Upper lobe of left lung (tissue), 6 donors: ENCODE data around the gene USP31. TPM values are rescaled to one million over a fixed set of nuclear protein-coding genes. Genes with fewer than 3 reads are reported as not detected.

ENCODE experiments used
- ATAC-seq, 2 donors: fragments of 200-7000 bp; cut with Tn5 transposase; one replicate each; pipeline ENCODE4 v1.9.1; 2022; ENCODE audit warnings: mild to moderate bottlenecking in 2 of 2, moderate library complexity in 2 of 2; ENCODE audit not compliant: low FRiP score in 2 of 2
- DNase-seq, 2 donors: peaks; one replicate each; pipeline ENCODE4 v3.0.0-alpha.2; 2019 to 2020
- H3K27ac ChIP-seq, 4 donors: fragments of 200-600 bp; sonication (generic); one replicate each; pipeline ENCODE4 v1.5.1; 2016 to 2019
- H3K27me3 ChIP-seq, 4 donors: fragments of 200-600 bp; sonication (generic); one replicate each; pipeline ENCODE4 v1.5.1; 2017 to 2019
- H3K36me3 ChIP-seq, 4 donors: fragments of 200-600 bp; sonication (generic); one replicate each; pipeline ENCODE4 v1.5.1; 2016 to 2019
- H3K4me1 ChIP-seq, 4 donors: fragments of 200-600 bp; sonication (generic); one replicate each; pipeline ENCODE4 v1.5.1; 2018 to 2019
- H3K4me3 ChIP-seq, 4 donors: fragments of 200-600 bp; sonication (generic); one replicate each; pipeline ENCODE4 v1.5.1; 2017 to 2019; ENCODE audit warnings: mild to moderate bottlenecking in 2 of 4, moderate library complexity in 1 of 4
- H3K9me3 ChIP-seq, 4 donors: fragments of 200-600 bp; sonication (generic); one replicate each; pipeline ENCODE4 v1.5.1; 2018 to 2019
- EP300 ChIP-seq, 4 donors: sonication (generic); formaldehyde crosslinking; IDR thresholded peaks; one replicate each; pipeline ENCODE4 v1.5.1; 2017; ENCODE audit warnings: antibody characterized with exemption in 4 of 4, control low read depth in 2 of 4
- POLR2A ChIP-seq, 4 donors: fragments of 450-650 bp; IDR thresholded peaks; one replicate each; pipeline ENCODE4 v1.5.1; 2016 to 2017; ENCODE audit warnings: antibody characterized with exemption in 4 of 4, mild to moderate bottlenecking in 2 of 4
- POLR2AphosphoS5 ChIP-seq, 2 donors: sonication (generic); formaldehyde crosslinking; IDR thresholded peaks; one replicate each; pipeline ENCODE4 v1.5.1; 2017; ENCODE audit warnings: antibody characterized with exemption in 2 of 2
- WGBS, 2 donors: methylation state at CpG; one replicate each; pipeline ENCODE4 v1.1.5; 2017 to 2018; 5-methylcytosine and 5-hydroxymethylcytosine counted together
- total RNA-seq, 6 donors: library from RNA; depleted of rRNA in 4 of 6; stranded (reverse); fragments of >200 nt in 4 of 6; gene quantifications; one replicate each; pipeline versions ENCODE4 v1.1.0 to v1.2.1, GENCODE V29; 2016 to 2021
- TF ChIP-seq, protein P1 (sequence below), 6 experiments: fragments of 450-650 bp in 4 of 6; fragments of 200-600 bp in 2 of 6; sonication (generic) in 2 of 6; IDR thresholded peaks; one replicate each; pipeline ENCODE4 v1.5.1; 2016 to 2019; ENCODE audit warnings: antibody characterized with exemption in 6 of 6
- donor health status: DM: no; HTN: no; CAD: no; lungs with moderate emphysema.
- donor health status: DM: no; HTN: yes; CAD: no; lungs with severe emphysema.

USP31 gene
- total RNA-seq, 6 donors from 2014 or later: 8.8 to 20.2 (median 15.0) TPM

DNA sequence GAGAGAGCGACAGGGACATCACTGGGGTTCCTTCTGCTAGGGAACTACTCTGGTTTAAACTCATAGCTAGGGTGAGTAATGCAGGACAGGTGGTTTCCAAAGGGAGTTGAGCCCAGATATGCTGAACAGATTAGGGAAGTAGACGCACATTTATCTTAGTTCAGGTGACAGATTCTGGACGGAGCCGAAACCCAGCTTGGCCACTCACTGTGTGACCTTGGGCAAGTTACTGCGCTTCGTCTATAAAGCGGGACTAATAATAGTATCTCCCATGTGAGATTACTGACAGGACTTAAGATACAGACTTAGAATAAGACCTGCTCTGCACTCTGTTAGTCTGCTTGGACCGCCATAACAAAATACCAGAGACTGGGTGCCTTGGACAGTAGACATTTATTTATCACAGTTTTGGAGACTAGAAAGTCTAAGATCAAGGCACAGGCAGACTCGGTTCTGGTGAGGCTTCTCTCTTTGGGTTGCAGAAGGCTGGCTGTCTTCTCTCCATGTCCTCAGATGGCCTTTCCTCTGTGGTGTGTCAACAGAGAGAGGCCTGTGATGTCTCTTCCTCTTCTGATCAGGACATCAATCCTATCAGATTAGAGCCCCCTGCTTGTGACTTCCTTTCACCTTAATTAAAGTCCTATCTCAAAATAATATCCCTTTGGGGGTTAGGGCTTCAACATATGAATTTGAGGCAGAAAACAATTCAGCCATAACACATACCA is 45.4 kb upstream of the USP31 start:
- WGBS, 2 donors: 79 to 89% methylated on average over 9 of the region's 9 CpGs
- DNase-seq (no peak), ATAC-seq (peak in 1 of 2 donors; percentile 53)
- Histone ChIP-seq H3K4me1 (peaks cover 9 to 20% (median 13%) of the 10 kb centered on the region in 4 donors), H3K36me3 (no peaks in the 10 kb centered on the region), H3K27me3 (no peaks in the 10 kb centered on the region), H3K27ac (peak overlapping the region in 1 of 4 donors; percentile 27), H3K9me3 (no peaks in the 10 kb centered on the region), H3K4me3 (no peak overlapping the region)
- TF ChIP-seq, protein P1, sequence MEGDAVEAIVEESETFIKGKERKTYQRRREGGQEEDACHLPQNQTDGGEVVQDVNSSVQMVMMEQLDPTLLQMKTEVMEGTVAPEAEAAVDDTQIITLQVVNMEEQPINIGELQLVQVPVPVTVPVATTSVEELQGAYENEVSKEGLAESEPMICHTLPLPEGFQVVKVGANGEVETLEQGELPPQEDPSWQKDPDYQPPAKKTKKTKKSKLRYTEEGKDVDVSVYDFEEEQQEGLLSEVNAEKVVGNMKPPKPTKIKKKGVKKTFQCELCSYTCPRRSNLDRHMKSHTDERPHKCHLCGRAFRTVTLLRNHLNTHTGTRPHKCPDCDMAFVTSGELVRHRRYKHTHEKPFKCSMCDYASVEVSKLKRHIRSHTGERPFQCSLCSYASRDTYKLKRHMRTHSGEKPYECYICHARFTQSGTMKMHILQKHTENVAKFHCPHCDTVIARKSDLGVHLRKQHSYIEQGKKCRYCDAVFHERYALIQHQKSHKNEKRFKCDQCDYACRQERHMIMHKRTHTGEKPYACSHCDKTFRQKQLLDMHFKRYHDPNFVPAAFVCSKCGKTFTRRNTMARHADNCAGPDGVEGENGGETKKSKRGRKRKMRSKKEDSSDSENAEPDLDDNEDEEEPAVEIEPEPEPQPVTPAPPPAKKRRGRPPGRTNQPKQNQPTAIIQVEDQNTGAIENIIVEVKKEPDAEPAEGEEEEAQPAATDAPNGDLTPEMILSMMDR (IDR thresholded peaks at IDR 0.05): no peak
- TF ChIP-seq POLR2AphosphoS5 (IDR thresholded peaks at IDR 0.05): no peak
- no peak for TF ChIP-seq EP300 (IDR thresholded peaks at IDR 0.05)
- no peak for TF ChIP-seq POLR2A (IDR thresholded peaks at IDR 0.05)

- ATAC-seq: no peak
- Histone ChIP-seq H3K27me3 (no peaks in the 10 kb centered on the region), H3K4me3 (no peak overlapping the region), H3K27ac (no peak overlapping the region), H3K4me1 (no peaks in the 10 kb centered on the region), H3K36me3 (no peaks in the 10 kb centered on the region), H3K9me3 (no peaks in the 10 kb centered on the region)
- 79 to 89% methylated on average over 2 of the region's 2 CpGs for WGBS, 2 donors
- TF ChIP-seq EP300 (IDR thresholded peaks at IDR 0.05) (no peak), POLR2AphosphoS5 (IDR thresholded peaks at IDR 0.05) (no peak), POLR2A (IDR thresholded peaks at IDR 0.05) (no peak)
- TF ChIP-seq, protein P1 (IDR thresholded peaks at IDR 0.05): no peak
- no peak for DNase-seq
These were observed 39.7 kb upstream of the USP31 start for GRCh38 chr16:23188911-23189310.

DNA sequence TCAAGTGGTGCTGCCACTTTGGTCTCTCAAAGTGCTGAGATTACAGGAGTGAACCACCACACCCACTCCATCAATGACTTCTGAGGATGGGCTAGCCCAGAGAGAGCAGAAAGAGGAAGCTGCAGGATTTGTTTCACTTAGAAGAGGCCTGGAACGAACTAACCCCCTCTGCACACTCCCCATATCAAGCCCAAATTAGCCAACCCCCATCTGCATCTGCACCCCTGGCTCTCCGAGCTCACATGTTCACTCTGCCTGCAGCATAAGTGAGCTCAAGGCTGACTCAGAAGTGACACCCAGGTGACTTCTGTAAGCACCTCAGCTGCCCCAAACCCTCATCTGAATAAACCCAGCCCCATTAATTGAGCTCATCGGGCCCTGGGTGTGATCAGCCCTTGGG is 38.1 kb upstream of the USP31 start:
- no peak for ATAC-seq
- 53 to 67% methylated on average over 2 to 3 of the region's 3 CpGs for WGBS, 2 donors
- peaks cover 10 to 12% (median 10%) of the 10 kb centered on the region in 4 donors for H3K4me1 ChIP-seq
- no peaks in the 10 kb centered on the region for H3K9me3 ChIP-seq
- DNase-seq: no peak
- TF ChIP-seq POLR2AphosphoS5 (IDR thresholded peaks at IDR 0.05) (no peak), POLR2A (IDR thresholded peaks at IDR 0.05) (no peak), EP300 (IDR thresholded peaks at IDR 0.05) (no peak)
- TF ChIP-seq, protein P1 (IDR thresholded peaks at IDR 0.05): no peak
- H3K27ac ChIP-seq: no peak overlapping the region
- no peak overlapping the region for H3K4me3 ChIP-seq
- no peaks in the 10 kb centered on the region for H3K36me3 ChIP-seq
- H3K27me3 ChIP-seq: peaks cover 0 to 11% (median 8%) of the 10 kb centered on the region in 4 donors

DNA sequence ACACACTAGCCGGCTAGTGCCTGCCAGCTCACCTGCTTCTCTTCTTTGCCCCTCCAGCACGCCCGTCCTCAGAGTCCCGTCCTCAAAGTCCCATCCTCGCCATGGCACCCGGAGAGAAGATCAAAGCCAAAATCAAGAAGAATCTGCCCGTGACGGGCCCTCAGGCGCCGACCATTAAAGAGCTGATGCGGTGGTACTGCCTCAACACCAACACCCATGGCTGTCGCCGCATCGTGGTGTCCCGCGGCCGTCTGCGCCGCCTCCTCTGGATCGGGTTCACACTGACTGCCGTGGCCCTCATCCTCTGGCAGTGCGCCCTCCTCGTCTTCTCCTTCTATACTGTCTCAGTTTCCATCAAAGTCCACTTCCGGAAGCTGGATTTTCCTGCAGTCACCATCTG is 36.9 kb upstream of the USP31 start:
- Histone ChIP-seq H3K27me3 (peaks cover 0 to 11% (median 9%) of the 10 kb centered on the region in 4 donors), H3K4me3 (no peak overlapping the region), H3K9me3 (no peaks in the 10 kb centered on the region), H3K36me3 (no peaks in the 10 kb centered on the region), H3K27ac (no peak overlapping the region), H3K4me1 (peaks cover 13 to 17% (median 14%) of the 10 kb centered on the region in 4 donors)
- no peak for ATAC-seq
- 88 to 94% methylated on average over 20 to 24 of the region's 24 CpGs for WGBS, 2 donors
- peak in 1 of 2 donors; percentile 72 for DNase-seq
- no peak for TF ChIP-seq POLR2AphosphoS5 (IDR thresholded peaks at IDR 0.05)
- TF ChIP-seq EP300 (IDR thresholded peaks at IDR 0.05): no peak
- TF ChIP-seq, protein P1 (IDR thresholded peaks at IDR 0.05): no peak
- no peak for TF ChIP-seq POLR2A (IDR thresholded peaks at IDR 0.05)
